ENCODE results near the gene PIK3CA. TPM values are rescaled to one million over a fixed set of nuclear protein-coding genes. Genes with fewer than 3 reads are reported as not detected.

Gene PIK3CA
- total RNA-seq, 2 donors from 2014 or later, result 15.5 to 17.2 TPM

GRCh38 chr3:179174898-179175297 is 26.7 kb downstream of the PIK3CA start:
- peaks cover 0 to 16% of the 10 kb centered on the region in 2 donors for H3K4me1 ChIP-seq
- H3K27ac ChIP-seq, result no peak overlapping the region
- TF ChIP-seq, protein P1, sequence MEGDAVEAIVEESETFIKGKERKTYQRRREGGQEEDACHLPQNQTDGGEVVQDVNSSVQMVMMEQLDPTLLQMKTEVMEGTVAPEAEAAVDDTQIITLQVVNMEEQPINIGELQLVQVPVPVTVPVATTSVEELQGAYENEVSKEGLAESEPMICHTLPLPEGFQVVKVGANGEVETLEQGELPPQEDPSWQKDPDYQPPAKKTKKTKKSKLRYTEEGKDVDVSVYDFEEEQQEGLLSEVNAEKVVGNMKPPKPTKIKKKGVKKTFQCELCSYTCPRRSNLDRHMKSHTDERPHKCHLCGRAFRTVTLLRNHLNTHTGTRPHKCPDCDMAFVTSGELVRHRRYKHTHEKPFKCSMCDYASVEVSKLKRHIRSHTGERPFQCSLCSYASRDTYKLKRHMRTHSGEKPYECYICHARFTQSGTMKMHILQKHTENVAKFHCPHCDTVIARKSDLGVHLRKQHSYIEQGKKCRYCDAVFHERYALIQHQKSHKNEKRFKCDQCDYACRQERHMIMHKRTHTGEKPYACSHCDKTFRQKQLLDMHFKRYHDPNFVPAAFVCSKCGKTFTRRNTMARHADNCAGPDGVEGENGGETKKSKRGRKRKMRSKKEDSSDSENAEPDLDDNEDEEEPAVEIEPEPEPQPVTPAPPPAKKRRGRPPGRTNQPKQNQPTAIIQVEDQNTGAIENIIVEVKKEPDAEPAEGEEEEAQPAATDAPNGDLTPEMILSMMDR (IDR thresholded peaks at IDR 0.05), result no peak

GRCh38 chr3:179175358-179175757 is 27.2 kb downstream of the PIK3CA start:
- no peak overlapping the region for H3K4me3 ChIP-seq

More at GRCh38 chr3:179174898-179175297, 26.7 kb downstream of the PIK3CA start:
- Histone ChIP-seq H3K4me3 (no peak overlapping the region), H3K27me3 (no peaks in the 10 kb centered on the region), H3K36me3 (no peaks in the 10 kb centered on the region), H3K9me3 (peaks cover 0 to 23% of the 10 kb centered on the region in 2 donors)
- no peak for DNase-seq (ENCODE audit: low spot score)

DNA sequence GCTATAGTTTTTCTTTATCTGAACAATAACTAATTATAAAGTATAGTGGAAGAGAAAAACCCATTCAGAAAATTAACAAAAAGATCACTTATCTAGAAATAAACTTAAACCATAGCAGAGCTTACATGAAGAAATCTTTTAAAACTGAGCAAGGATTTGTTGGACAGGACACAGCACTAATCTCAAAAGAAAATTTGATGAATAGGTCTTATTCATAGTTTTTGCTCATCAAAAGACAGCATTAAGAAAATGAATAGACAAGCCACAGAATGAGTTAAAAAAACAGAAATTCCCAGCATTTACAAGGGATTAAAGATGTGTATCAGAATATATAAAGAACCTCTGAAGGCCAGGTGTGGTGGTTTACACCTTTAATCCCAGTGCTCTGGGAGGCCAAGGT is 29.5 kb downstream of the PIK3CA start:
- Histone ChIP-seq H3K4me1 (peaks cover 0 to 42% of the 10 kb centered on the region in 2 donors), H3K4me3 (no peak overlapping the region), H3K27ac (no peak overlapping the region), H3K9me3 (peaks cover 0 to 4% of the 10 kb centered on the region in 2 donors), H3K27me3 (no peaks in the 10 kb centered on the region), H3K36me3 (no peaks in the 10 kb centered on the region)
- no peak for DNase-seq (ENCODE audit: low spot score)
- TF ChIP-seq, protein P1 (IDR thresholded peaks at IDR 0.05), result no peak

More at GRCh38 chr3:179175358-179175757, 27.2 kb downstream of the PIK3CA start:
- no peaks in the 10 kb centered on the region for H3K36me3 ChIP-seq
- peaks cover 0 to 21% of the 10 kb centered on the region in 2 donors for H3K4me1 ChIP-seq
- DNase-seq (ENCODE audit: low spot score), result no peak
- TF ChIP-seq, protein P1 (IDR thresholded peaks at IDR 0.05), result no peak
- H3K9me3 ChIP-seq, result peaks cover 0 to 23% of the 10 kb centered on the region in 2 donors
- H3K27me3 ChIP-seq, result no peaks in the 10 kb centered on the region
- peak overlapping the region in 1 of 2 donors; percentile 3 for H3K27ac ChIP-seq

- Histone ChIP-seq H3K4me1 (peaks cover 0 to 59% of the 10 kb centered on the region in 2 donors), H3K36me3 (no peaks in the 10 kb centered on the region), H3K4me3 (no peak overlapping the region), H3K27me3 (no peaks in the 10 kb centered on the region), H3K27ac (peak overlapping the region; percentile 52 to 71), H3K9me3 (no peaks in the 10 kb centered on the region)
- TF ChIP-seq, protein P1 (IDR thresholded peaks at IDR 0.05), result no peak
- DNase-seq (ENCODE audit: low spot score), result no peak
These were observed 31.1 kb downstream of the PIK3CA start for GRCh38 chr3:179179256-179179655.

- Histone ChIP-seq H3K36me3 (no peaks in the 10 kb centered on the region), H3K4me3 (no peak overlapping the region), H3K27ac (peak overlapping the region; percentile 52 to 71), H3K9me3 (no peaks in the 10 kb centered on the region), H3K27me3 (no peaks in the 10 kb centered on the region), H3K4me1 (peaks cover 0 to 68% of the 10 kb centered on the region in 2 donors)
- no peak for DNase-seq (ENCODE audit: low spot score)
- TF ChIP-seq, protein P1 (IDR thresholded peaks at IDR 0.05), result no peak
These were observed 32.0 kb downstream of the PIK3CA start for GRCh38 chr3:179179979-179180759.

Measured in right atrium auricular region (tissue), 2 donors.